Activated naive CD8-positive, alpha-beta T cell treated with anti-CD3 and anti-CD28 coated beads, Interleukin-2, amount 10 ng/mL, durations not matched to agents 7 days and 5 days (primary cell): ENCODE results near the gene LHX8. TPM values are rescaled to one million over a fixed set of nuclear protein-coding genes. Genes with fewer than 3 reads are reported as not detected.
A peak's percentile ranks its signal among the peaks of the same experiment; 100 is the strongest.

Experiments
- ATAC-seq: fragments of 150-1000 bp; cut with Tn5 transposase; one replicate; pipeline ENCODE4 v1.10.0; 2021; ENCODE audit warnings: low read depth, moderate library complexity
- POLR2A ChIA-PET: fragments of 350-600 bp; sonication (Branson Sonifier 250); formaldehyde crosslinking; loops from one replicate; lab custom pipeline; 2021; ENCODE audit warnings: antibody characterized with exemption; lab: Charles Lee
- DNase-seq: peaks from one replicate; pipeline ENCODE4 v3.0.0; 2021
- H3K27ac Mint-ChIP-seq: one replicate; pipeline ENCODE4 v1.8.0; 2022; ENCODE audit warnings: mild to moderate bottlenecking, mixed read lengths
- H3K27me3 Mint-ChIP-seq: one replicate; pipeline ENCODE4 v1.8.0; 2022; ENCODE audit warnings: mild to moderate bottlenecking, moderate library complexity, mixed read lengths
- H3K36me3 Mint-ChIP-seq: one replicate; pipeline ENCODE4 v1.8.0; 2021; ENCODE audit warnings: mild to moderate bottlenecking, mixed read lengths
- H3K4me1 Mint-ChIP-seq: one replicate; pipeline ENCODE4 v1.8.0; 2021; ENCODE audit warnings: mixed read lengths
- H3K4me3 Mint-ChIP-seq: one replicate; pipeline ENCODE4 v1.8.0; 2022; ENCODE audit warnings: mild to moderate bottlenecking, moderate library complexity, mixed read lengths
- H3K9me3 Mint-ChIP-seq: one replicate; pipeline ENCODE4 v1.8.0; 2021; ENCODE audit warnings: mixed read lengths
- total RNA-seq, 2 experiments: library from RNA; stranded (reverse); gene quantifications; one replicate each; pipeline ENCODE4 v1.2.3, GENCODE V29; 2021

Gene LHX8
- total RNA-seq, 2 experiments from 2014 or later, result not detected

DNA sequence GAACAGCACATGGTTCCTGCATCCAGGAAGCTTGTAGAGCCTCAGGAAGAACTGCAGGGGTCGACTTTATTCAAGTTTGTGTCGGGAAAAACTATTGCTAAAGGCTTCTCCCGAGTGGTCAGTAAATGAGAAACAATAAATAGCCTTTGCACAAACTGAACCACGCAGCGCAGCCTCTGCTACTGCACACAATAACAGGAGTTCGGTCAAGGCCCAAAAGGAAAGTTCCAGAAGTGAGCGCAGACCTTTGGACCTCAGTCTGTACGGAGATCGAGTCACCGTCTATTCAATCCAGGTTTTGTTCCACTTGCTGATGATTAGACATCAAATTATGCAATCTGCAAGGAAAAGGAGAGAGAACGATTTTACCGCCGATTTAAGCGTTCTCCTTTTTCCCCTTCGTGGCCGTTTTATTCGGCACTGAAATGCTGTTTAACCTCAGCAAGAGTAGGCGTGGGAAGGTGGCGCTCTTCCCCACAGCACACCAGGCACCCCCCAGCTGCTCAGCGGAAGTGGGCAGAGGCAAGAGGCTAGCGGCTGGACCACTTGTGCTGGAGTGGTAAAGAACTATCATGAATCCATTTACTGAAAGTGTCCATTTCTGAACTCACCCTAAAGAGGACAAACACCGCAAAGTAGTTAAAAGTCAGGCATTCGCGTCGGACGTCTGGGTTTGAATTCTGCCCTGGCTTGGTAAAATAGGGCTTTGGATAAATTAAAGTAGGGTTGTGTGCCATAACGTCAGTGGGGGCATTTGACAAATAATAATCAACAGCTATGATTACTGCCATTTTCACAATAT lies 6.1 kb upstream of the LHX8 start:
- DNase-seq (no peak), ATAC-seq (no peak)
- H3K4me3 Mint-ChIP-seq, result no peak overlapping the region
- peak overlapping the region; percentile 54 for H3K27ac Mint-ChIP-seq
- H3K9me3 Mint-ChIP-seq, result peaks cover 15% of the 10 kb centered on the region
- POLR2A ChIA-PET, result no interaction called here
- peaks cover 6% of the 10 kb centered on the region for H3K36me3 Mint-ChIP-seq
- peaks cover 14% of the 10 kb centered on the region for H3K4me1 Mint-ChIP-seq
- H3K27me3 Mint-ChIP-seq, result peaks cover 76% of the 10 kb centered on the region

DNA sequence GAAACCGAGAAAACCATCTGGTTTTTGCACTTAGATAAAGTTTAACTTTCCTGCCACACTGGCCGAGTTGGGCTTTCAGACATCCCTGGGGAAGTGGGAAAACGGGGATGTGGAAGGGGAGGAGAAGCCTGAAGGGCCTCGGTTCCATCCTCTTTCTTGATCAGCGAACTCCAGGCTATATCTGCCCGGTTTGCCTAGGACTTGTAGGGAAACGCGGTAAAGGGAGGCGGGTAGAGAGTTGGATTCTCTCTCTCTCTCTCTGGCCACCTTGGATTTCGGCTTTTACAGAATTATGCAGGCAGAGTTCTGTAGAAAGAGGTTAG lies 4.6 kb upstream of the LHX8 start:
- Mint-ChIP-seq H3K4me1 (peaks cover 17% of the 10 kb centered on the region), H3K4me3 (no peak overlapping the region), H3K27me3 (peaks cover 90% of the 10 kb centered on the region), H3K9me3 (peaks cover 15% of the 10 kb centered on the region), H3K36me3 (peaks cover 6% of the 10 kb centered on the region), H3K27ac (no peak overlapping the region)
- no peak for DNase-seq
- POLR2A ChIA-PET, result no interaction called here
- ATAC-seq, result no peak

DNA sequence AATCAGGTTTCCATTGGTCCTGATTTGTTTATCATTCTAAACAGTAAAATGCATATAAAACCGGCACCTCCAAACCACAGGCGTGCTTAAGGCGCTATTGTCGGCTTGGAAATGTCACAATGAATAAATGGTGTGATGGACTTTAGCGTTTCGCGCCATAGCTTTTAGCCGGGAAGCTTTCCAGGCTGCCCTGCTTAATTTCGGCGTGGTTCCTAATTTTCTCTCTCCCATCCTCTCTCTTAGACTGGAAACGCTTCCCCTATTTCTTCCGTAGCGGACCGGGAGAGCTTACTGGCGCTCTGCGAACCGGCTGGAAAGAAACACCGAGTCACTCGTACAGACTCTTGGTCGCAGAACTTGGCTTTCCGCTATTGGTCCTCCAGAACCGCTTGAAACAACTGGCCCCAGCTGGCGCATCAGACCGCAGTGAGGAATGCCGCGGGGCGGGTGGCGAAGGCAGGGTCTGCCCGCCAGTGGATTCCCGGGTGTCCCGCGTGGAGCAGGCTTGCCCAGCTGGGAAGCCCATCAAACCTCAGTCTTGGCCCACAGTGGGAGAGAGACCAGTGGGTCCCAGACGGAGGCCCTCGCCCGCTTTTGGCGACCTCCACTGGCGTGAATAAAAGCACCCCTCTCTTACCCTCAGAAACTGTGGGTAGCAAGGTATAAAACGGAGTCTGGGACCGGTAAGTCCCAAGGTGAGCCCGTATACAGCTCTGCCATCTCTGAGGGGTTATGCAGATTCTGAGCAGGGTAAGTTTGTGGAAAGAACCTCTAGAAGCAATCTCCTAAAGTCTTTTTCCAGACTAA lies 4.0 kb upstream of the LHX8 start:
- peaks cover 21% of the 10 kb centered on the region for H3K4me1 Mint-ChIP-seq
- POLR2A ChIA-PET, result no interaction called here
- H3K4me3 Mint-ChIP-seq, result no peak overlapping the region
- DNase-seq (peak; percentile 36), ATAC-seq (no peak)
- peaks cover 6% of the 10 kb centered on the region for H3K36me3 Mint-ChIP-seq
- peaks cover 93% of the 10 kb centered on the region for H3K27me3 Mint-ChIP-seq
- H3K9me3 Mint-ChIP-seq, result peaks cover 12% of the 10 kb centered on the region
- H3K27ac Mint-ChIP-seq, result no peak overlapping the region

DNA sequence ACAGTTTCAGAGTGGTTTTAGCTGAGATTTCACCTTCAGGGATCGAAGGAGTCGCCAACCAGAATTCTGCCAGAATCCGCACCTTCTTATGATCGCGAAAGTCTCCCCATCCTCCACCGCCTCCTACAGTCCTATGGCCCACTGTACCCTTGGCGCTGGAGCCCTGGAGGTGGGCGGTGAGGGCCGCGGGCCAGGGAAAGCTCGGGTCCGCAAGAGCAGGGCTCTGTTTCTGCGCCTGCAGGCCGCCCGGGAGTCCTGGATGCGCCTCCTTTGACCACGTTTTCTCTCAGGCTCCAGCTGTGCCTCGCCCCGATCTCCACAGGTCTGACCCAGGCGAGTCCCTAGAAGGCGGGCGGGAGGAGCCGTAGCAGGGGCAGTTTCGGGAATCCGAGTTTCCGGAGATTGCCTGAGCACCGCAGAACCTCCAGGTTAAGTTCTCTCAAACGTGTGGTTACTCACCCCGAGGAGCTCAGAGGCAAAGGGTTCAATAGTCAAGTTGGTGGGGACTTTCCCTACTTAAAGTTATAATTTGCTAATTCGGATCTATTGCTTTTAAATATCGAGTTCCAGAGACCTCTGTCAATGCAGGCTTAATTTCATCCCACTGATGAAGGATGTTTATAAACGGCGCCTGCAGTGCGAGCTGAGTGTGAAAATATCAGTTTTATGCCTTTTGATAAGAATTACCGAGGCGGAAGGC lies 3.2 kb upstream of the LHX8 start:
- Mint-ChIP-seq H3K4me3 (no peak overlapping the region), H3K4me1 (peaks cover 22% of the 10 kb centered on the region), H3K36me3 (peaks cover 5% of the 10 kb centered on the region), H3K9me3 (peaks cover 12% of the 10 kb centered on the region), H3K27me3 (peaks cover 96% of the 10 kb centered on the region), H3K27ac (no peak overlapping the region)
- no peak for DNase-seq
- no peak for ATAC-seq
- POLR2A ChIA-PET, result no interaction called here

DNA sequence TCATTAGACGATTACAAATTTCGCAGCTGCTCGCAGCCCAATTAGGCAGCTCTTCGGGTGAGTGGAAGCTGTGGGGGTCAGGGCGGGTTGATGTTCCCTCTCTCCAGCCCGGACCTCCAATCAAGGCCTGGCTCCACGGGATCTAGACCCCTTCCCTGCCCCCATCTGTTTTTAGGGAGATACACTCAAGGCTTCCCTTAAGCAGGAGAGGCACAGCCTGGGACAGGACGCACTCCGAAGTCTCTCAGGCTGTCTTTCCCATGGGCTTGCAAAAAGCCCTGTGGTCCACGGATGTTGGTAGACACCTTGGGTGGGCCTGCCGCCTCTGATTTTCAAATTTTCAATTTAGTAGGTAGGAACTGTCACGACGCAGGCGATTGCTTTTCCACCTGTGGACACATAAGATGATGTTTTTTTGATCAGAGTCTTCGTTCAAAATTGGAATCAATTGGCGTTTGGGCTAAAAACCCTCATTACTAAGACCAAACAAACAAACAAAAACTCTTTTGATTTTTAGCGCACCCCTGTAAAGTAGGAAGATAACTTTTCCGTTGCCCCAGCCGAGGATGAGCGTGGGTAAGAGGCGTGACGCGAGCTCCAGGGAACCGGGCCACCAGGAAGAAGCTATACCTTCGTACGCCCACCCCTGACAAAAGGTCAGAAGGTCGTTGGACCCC lies 2.5 kb upstream of the LHX8 start:
- Mint-ChIP-seq H3K4me1 (peaks cover 23% of the 10 kb centered on the region), H3K4me3 (no peak overlapping the region), H3K9me3 (peaks cover 12% of the 10 kb centered on the region), H3K27ac (peak overlapping the region; percentile 42), H3K27me3 (peaks cover 97% of the 10 kb centered on the region), H3K36me3 (peaks cover 5% of the 10 kb centered on the region)
- ATAC-seq (no peak), DNase-seq (no peak)
- POLR2A ChIA-PET, result no interaction called here

DNA sequence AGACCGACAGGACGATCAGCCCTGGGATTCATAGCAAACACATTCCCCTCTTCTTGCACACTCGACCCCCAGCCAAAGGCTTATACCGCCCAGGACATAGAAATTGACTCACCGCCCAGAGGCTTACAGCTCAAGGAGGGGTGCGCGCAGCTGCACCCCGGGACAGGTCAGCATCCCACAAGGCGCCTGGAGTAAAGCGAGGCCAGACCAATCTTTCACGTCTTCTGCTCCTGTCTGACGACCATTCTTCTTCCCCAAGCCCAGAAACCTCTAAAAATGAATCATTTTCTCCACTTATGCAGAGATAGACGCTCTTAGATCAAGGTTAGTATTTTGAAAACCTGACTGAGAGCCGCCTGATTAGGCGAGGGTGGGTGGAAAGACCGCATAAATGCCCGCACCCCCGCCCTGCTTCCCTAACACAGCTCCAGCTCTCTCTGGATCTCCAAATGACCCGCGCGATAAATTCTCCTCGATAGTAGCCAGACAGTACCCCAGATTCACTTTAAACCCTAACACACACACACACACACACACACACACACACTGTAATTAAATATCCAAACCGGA lies 1.9 kb upstream of the LHX8 start:
- Mint-ChIP-seq H3K4me1 (peaks cover 23% of the 10 kb centered on the region), H3K9me3 (peaks cover 9% of the 10 kb centered on the region), H3K36me3 (peaks cover 5% of the 10 kb centered on the region), H3K27me3 (peaks cover 94% of the 10 kb centered on the region), H3K4me3 (no peak overlapping the region), H3K27ac (peak overlapping the region; percentile 42)
- ATAC-seq, result no peak
- POLR2A ChIA-PET, result no interaction called here
- DNase-seq, result no peak

DNA sequence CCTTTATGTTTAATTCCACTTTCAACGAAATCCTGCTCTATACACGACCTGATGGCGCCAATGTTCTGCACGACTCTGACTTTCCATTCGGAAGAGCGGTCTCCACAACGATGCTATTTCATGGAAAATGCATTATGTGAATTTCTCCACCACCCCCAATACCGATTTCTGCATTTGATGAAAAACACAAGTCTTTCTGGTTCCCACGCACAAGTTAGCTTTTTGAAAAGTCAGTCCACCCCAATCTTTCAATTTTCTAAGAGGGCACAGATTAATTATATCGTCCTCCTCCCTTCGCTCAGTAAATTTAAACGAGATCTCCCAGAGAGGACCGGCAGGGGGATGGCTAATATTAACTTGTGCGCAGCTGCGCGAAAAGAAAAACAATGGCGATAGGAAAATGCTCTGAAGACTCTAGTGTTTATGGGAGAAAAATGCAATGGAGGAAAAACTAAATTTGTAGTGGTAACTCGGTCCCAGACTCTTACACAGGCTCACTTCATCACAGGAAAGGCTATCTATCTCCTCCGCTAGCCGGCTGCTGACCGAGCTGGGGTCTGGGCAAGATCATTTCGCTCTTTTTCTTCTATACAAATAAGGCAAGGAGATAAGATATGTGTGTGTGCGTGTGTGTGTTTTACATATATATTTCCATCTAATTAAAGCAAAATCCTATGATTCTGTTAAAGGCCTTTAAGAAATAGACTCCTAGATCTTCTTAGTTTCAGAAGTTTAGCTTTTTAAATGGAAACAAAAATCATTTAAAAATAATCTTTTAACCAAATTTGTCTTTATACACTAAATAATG lies 1.2 kb upstream of the LHX8 start:
- ATAC-seq (no peak), DNase-seq (no peak)
- H3K9me3 Mint-ChIP-seq, result peaks cover 7% of the 10 kb centered on the region
- POLR2A ChIA-PET, result no interaction called here
- peaks cover 94% of the 10 kb centered on the region for H3K27me3 Mint-ChIP-seq
- peaks cover 20% of the 10 kb centered on the region for H3K4me1 Mint-ChIP-seq
- H3K36me3 Mint-ChIP-seq, result peaks cover 7% of the 10 kb centered on the region
- peak overlapping the region; percentile 42 for H3K27ac Mint-ChIP-seq
- H3K4me3 Mint-ChIP-seq, result no peak overlapping the region

DNA sequence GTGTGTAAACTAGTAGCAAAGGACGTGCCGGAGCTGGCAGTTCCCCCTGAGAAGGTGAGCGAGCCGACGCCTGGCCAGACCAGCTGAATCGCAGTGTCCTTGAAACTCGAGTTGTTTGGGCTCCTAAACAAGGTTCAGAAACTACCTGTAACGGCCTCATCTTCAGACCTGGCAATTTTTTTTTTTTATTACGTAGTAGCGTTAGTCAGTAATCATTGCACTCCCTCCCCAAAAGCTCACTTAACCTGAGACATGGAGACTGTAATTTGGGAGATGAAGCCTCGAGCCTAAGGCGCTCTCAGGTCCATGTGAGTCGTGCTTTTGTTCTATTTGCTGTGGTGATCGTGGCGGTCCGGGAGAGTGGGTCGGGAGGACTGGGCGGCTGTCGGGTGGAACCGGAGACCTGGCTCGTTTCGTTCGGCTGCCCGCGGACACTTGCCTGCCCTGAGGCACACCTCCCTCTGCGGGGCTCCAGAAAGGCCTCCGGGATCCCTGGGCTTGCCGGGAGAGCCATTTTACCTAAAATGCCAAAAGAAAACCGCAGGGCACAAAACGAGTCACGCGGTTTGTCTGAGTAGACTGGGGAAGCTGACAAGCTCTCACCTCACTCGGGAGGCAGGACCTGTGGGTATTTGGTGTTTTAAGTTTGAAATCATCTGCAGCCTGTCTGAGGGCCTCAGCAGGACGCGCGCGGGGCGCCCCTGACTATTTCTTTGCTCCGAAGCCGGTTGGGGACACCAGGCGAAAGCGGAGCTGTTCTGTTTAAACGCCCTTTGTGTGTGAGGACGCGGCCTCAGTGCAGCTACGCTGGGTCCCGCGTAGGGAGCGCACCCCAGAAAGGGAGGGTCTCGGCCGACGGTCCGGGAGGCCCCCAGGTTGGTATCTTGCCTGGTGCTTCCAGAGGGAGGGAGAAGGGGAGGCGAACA lies 722 bp downstream of the LHX8 start:
- peak; percentile 52 for DNase-seq
- ATAC-seq, result no peak
- POLR2A ChIA-PET, result no interaction called here
- peaks cover 2% of the 10 kb centered on the region for H3K9me3 Mint-ChIP-seq
- H3K27ac Mint-ChIP-seq, result peak overlapping the region; percentile 54
- H3K4me1 Mint-ChIP-seq, result peaks cover 17% of the 10 kb centered on the region
- peaks cover 85% of the 10 kb centered on the region for H3K27me3 Mint-ChIP-seq
- H3K36me3 Mint-ChIP-seq, result peaks cover 7% of the 10 kb centered on the region
- peak overlapping the region; percentile 78 for H3K4me3 Mint-ChIP-seq

DNA sequence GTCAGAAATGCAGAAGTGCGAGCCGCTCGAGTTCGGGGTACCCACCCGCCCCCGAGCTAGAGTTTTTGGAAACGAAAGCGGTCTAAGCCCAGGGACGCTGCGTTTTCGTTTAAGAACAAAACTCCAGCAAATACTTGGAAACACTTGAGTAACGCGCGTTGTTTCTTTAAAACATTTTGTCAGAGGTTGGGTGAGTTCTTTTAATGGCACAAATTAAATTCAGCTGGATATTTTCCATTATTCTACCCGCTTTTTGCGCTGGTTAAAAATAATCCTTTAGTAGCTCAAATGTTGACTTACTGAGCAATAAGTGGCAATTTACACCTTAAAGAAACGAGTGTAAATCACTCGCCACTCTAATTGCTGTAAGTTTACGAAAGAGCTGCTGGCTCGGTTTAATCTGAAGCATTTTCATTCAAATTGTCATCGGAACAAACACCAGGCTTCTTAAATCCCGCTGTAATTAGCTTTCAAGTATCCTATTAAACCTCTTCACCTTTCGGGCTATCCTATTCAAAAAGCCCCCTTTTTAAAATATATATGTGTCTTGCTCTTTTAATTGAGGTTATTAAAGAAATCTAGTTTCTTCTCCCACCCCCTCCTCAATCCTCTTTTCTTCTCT lies 1.5 kb downstream of the LHX8 start:
- DNase-seq (no peak), ATAC-seq (no peak)
- Mint-ChIP-seq H3K9me3 (peaks cover 2% of the 10 kb centered on the region), H3K4me1 (peaks cover 17% of the 10 kb centered on the region), H3K27ac (peak overlapping the region; percentile 54), H3K36me3 (peaks cover 7% of the 10 kb centered on the region), H3K27me3 (peaks cover 82% of the 10 kb centered on the region), H3K4me3 (peak overlapping the region; percentile 78)
- POLR2A ChIA-PET, result no interaction called here

DNA sequence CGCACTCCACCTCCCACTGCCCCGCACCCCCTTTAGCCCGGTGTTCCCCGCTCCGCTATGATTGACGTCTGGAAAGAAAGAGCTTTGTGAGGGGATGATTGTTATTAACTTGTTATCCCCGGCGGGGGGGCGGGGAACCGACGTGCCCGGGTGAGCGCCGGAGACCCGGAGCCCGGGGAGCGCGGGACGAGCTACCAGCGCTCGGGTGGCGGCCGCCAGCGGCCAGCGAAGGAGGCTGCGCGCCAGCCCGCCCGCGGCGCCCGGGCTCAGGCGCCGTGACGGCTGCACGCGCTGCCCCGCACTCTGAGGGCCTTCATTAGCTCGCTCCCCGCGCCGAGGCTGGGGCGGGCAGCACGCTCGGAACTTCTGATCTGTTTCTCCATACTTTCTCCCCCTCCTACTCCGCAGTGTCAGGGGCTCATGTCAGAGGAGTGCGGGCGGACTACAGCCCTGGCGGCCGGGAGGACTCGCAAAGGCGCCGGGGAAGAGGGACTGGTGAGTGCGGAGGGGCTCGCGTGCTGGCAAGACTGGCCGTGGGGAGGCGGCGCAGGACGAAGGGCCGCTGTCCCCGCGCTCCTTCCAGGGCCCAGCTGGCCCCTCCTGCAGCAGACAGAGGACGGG lies 2.1 kb downstream of the LHX8 start:
- Mint-ChIP-seq H3K4me1 (peaks cover 16% of the 10 kb centered on the region), H3K9me3 (peaks cover 2% of the 10 kb centered on the region), H3K36me3 (peaks cover 7% of the 10 kb centered on the region), H3K4me3 (no peak overlapping the region), H3K27me3 (peaks cover 77% of the 10 kb centered on the region), H3K27ac (no peak overlapping the region)
- POLR2A ChIA-PET, result no interaction called here
- no peak for DNase-seq
- ATAC-seq, result no peak
